ENCODE data around the gene XKR7.

GRCh38 chr20:31974296-31974695 lies 6.3 kb downstream of the XKR7 start:
- TF ChIP-seq CTCF (IDR thresholded peaks at IDR 0.05; ENCODE audit: extremely low read depth in 1 of 2, insufficient read depth in 1 of 2, low read depth in 1 of 2, low read length in 2 of 2), result no peak
- no peak for TF ChIP-seq GATA2 (IDR thresholded peaks at IDR 0.05; ENCODE audit: insufficient read depth, insufficient read length, low read depth, low read length)
- TF ChIP-seq POLR2A (IDR thresholded peaks at IDR 0.05; ENCODE audit: low read depth, low read length), result no peak
